Measurements from ENCODE around the gene DNPEP.

Gene DNPEP

GRCh38 chr2:219433666-219434467 lies 46.2 kb upstream of the DNPEP start:
- H3K4me3 ChIP-seq (ENCODE audit: low read length), result no peak overlapping the region
- peak; percentile 8 for TF ChIP-seq CTCF (IDR thresholded peaks at IDR 0.05; ENCODE audit: insufficient read depth, low read depth, low read length, missing control alignments)
- DNase-seq (ENCODE audit: low read depth), result peak; percentile 33

- DNase-seq (ENCODE audit: low read depth), result peak; percentile 53
- H3K4me3 ChIP-seq (ENCODE audit: low read length), result no peak overlapping the region
Measured at GRCh38 chr2:219430633-219431615, 43.2 kb upstream of the DNPEP start.

GRCh38 chr2:219429958-219430606 lies 42.4 kb upstream of the DNPEP start:
- no peak overlapping the region for H3K4me3 ChIP-seq (ENCODE audit: low read length)
- no peak for DNase-seq (ENCODE audit: low read depth)
- no peak for TF ChIP-seq CTCF (IDR thresholded peaks at IDR 0.05; ENCODE audit: insufficient read depth, low read depth, low read length, missing control alignments)

More at GRCh38 chr2:219430633-219431615, 43.2 kb upstream of the DNPEP start:
- TF ChIP-seq CTCF (IDR thresholded peaks at IDR 0.05; ENCODE audit: insufficient read depth, low read depth, low read length, missing control alignments), result peak; percentile 50

GRCh38 chr2:219428469-219428868 lies 40.8 kb upstream of the DNPEP start:
- no peak overlapping the region for H3K4me3 ChIP-seq (ENCODE audit: low read length)
- no peak for TF ChIP-seq CTCF (IDR thresholded peaks at IDR 0.05; ENCODE audit: insufficient read depth, low read depth, low read length, missing control alignments)
- DNase-seq (ENCODE audit: low read depth), result no peak

GRCh38 chr2:219426534-219427136 lies 38.9 kb upstream of the DNPEP start:
- no peak overlapping the region for H3K4me3 ChIP-seq (ENCODE audit: low read length)
- no peak for DNase-seq (ENCODE audit: low read depth)
- TF ChIP-seq CTCF (IDR thresholded peaks at IDR 0.05; ENCODE audit: insufficient read depth, low read depth, low read length, missing control alignments), result no peak

- no peak for TF ChIP-seq CTCF (IDR thresholded peaks at IDR 0.05; ENCODE audit: insufficient read depth, low read depth, low read length, missing control alignments)
- H3K4me3 ChIP-seq (ENCODE audit: low read length), result no peak overlapping the region
- no peak for DNase-seq (ENCODE audit: low read depth)
Measured at GRCh38 chr2:219426068-219426443, 38.3 kb upstream of the DNPEP start.

All from epithelial cell of esophagus (primary cell).